HG03196 (cell line): Measurements from ENCODE around the gene GRN.
"Not testable (repeated sequence)": the region's sequence is repeated elsewhere in the genome, so short reads cannot be mapped to it uniquely, and the experiment has no call there.

Experiments
- ATAC-seq: cut with Tn5 transposase; IDR thresholded peaks from one replicate; pipeline ENCODE4 v1.9.1; 2021; ENCODE audit not compliant: unreplicated experiment

Gene GRN

DNA sequence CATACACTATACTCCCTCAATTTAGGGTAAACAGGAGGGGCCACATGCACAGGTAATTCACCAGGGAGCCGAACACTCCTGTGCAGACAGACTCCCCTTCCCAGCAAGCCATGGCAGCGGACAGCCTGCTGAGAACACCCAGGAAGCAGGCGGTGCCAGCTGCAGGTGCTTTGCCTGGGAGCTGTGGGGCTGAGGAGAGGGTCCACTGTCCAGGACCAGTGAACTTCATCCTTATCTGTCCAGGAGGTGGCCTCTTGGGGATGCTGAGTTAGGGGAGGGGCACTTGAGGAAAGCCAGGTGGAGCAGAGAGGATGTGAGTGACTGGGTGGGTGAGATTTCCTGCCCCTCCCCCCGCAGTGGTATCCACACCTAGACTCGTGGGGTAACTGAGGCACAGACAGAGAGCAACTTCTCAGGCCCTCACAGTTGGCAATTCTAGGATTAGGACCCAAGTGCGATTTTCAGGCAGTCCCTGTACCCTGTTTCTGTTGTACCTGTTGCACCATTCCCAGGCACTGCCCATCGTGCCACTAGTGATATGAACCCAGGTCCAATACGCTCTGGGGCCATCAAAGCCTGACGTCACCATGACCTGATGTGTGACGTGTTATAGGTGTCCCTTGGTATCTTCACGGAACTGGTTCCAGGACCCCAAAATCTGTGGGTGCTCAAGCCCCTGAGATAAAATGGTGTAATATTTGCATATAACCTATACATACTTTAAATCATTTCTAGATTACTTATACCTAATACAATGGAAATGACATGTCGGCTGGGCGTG is 1.2 kb downstream of the GRN start:
- no peak for ATAC-seq

DNA sequence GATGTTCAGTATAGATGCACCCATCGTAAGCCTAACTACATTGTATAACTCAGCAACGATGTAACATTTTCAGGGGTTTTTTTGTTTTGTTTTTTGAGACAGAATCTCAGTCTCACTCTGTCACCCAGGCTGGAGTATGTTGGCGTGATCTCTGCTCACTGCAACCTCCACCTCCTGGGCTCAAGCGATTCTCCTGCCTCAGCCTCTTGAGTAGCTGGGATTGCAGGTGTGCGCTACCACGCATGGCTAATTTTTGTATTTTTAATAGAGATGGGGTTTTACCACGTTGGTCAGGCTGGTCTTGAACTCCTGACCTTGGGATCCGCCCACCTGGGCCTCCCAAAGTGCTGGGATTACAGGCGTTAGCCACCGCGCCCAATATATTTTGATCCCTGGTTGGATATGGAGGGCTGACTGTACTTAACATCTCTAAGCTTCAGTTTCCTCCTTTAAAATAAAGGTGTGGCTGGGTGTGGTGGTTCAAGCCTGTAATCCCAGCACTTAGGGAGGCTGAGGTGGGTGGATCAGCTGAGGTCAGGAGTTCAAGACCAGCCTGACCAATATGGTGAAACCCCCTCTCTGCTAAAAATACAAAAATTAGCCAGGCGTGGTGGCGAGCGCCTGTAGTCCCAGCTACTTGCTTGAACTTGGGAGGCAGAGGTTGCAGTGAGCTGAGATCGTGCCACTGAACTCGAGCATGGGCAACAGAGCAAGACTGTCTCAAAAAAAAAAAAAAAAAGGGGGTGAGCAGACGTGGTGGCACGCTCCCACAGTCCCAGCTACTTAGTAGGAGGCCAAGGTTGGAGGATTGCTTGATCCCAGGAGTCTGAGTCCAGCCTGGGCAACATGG is 2.3 kb downstream of the GRN start:
- ATAC-seq = not testable (repeated sequence)

DNA sequence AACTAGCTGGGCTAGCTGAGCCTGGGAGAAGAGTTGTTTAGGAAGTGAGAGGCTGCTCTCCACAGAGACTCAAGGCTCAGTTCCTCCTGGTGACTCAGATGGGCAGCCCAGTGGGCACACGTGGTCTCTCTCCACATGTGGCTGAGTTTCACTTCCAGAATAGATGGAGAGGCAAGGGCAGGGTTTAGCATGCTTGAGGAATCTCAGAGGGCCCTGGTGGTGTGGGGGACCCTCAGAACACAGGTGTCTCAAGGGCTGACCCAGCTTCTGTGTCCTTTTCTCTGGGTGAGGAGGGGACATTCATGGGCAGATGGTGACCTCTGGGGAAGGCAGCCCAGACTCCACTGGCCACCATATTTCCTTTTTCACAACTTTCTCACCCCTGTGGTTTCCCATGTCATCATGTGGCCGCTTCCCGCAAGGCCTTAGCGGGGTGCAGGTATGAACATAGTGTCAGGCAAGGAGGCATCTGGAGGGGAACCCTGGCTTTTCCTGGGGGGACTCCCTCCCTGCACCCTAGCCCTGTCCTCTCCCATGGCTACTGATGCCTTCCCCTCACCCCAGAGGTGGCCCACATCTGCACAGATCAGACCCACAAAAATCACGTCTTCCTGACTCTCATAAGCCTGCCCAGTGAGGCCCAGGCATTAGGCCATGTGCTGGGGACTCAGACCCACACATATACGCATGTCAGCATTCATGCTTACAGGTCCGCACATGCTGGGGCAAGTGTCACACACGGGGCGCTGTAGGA is 3.3 kb downstream of the GRN start:
- ATAC-seq = no peak

DNA sequence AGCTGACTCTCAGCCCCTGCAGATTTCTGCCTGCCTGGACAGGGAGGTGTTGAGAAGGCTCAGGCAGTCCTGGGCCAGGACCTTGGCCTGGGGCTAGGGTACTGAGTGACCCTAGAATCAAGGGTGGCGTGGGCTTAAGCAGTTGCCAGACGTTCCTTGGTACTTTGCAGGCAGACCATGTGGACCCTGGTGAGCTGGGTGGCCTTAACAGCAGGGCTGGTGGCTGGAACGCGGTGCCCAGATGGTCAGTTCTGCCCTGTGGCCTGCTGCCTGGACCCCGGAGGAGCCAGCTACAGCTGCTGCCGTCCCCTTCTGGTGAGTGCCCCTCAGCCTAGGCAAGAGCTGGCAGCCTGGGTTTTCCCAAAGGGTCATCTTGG is 3.9 kb downstream of the GRN start:
- no peak for ATAC-seq

DNA sequence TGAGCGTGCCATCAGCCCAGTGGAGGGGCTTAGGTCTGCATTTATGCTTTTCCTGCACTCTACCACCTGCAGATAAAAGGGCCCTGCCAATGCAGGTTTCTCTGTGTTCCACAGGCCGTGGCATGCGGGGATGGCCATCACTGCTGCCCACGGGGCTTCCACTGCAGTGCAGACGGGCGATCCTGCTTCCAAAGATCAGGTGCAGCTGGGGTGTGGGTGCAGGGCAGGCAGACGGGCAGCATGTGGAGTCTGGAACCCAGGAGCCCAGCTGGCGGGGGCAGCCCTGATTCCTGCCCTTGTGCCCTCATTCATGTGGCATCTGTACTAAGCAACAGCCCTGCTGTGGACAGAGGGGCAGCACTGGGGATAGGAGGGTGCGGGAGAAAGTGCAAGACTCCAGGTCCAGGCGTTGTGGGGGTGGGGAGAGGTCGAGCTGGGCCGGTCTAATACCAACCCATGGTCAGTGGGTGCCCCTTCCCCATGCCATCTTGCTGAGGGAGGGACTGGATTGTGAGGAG is 4.5 kb downstream of the GRN start:
- ATAC-seq = no peak

DNA sequence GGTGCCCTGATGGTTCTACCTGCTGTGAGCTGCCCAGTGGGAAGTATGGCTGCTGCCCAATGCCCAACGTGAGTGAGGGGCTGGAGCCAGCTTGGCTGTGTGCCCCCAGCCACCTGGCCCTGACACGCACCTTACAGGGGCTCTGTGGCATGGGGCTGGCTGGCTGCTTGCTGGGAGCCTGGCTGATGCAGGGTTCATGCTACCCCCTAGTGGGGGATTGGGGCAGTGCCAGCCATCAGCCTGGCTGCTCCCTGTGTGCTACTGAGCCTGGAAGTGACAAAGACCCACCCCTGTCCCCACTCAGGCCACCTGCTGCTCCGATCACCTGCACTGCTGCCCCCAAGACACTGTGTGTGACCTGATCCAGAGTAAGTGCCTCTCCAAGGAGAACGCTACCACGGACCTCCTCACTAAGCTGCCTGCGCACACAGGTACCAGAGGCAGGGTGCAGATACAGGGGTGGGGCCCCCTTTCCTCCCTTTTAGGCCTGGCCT is 5.7 kb downstream of the GRN start:
- no peak for ATAC-seq

DNA sequence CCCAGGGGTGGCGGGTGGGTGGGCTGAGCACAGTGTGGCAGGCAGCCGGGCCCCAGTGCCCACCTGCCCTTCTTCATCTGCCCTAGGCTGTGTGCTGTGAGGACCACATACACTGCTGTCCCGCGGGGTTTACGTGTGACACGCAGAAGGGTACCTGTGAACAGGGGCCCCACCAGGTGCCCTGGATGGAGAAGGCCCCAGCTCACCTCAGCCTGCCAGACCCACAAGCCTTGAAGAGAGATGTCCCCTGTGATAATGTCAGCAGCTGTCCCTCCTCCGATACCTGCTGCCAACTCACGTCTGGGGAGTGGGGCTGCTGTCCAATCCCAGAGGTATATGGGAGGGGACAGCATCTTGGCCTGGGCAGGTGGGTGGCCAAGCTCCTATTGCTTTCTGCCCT is 6.4 kb downstream of the GRN start:
- ATAC-seq = no peak

DNA sequence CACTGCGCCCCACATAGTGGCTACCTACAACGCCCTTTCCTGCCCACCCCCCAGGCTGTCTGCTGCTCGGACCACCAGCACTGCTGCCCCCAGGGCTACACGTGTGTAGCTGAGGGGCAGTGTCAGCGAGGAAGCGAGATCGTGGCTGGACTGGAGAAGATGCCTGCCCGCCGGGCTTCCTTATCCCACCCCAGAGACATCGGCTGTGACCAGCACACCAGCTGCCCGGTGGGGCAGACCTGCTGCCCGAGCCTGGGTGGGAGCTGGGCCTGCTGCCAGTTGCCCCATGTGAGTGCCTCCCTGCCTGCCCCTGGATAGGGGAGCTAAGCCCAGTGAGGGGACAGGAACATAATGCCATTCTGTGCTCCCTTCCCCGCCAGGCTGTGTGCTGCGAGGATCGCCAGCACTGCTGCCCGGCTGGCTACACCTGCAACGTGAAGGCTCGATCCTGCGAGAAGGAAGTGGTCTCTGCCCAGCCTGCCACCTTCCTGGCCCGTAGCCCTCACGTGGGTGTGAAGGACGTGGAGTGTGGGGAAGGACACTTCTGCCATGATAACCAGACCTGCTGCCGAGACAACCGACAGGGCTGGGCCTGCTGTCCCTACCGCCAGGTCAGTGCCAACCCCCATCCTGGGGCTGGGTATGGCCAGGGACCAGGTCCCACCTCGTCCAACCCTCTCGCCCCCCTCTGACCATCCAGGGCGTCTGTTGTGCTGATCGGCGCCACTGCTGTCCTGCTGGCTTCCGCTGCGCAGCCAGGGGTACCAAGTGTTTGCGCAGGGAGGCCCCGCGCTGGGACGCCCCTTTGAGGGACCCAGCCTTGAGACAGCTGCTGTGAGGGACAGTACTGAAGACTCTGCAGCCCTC is 7.1 kb downstream of the GRN start:
- ATAC-seq = no peak

DNA sequence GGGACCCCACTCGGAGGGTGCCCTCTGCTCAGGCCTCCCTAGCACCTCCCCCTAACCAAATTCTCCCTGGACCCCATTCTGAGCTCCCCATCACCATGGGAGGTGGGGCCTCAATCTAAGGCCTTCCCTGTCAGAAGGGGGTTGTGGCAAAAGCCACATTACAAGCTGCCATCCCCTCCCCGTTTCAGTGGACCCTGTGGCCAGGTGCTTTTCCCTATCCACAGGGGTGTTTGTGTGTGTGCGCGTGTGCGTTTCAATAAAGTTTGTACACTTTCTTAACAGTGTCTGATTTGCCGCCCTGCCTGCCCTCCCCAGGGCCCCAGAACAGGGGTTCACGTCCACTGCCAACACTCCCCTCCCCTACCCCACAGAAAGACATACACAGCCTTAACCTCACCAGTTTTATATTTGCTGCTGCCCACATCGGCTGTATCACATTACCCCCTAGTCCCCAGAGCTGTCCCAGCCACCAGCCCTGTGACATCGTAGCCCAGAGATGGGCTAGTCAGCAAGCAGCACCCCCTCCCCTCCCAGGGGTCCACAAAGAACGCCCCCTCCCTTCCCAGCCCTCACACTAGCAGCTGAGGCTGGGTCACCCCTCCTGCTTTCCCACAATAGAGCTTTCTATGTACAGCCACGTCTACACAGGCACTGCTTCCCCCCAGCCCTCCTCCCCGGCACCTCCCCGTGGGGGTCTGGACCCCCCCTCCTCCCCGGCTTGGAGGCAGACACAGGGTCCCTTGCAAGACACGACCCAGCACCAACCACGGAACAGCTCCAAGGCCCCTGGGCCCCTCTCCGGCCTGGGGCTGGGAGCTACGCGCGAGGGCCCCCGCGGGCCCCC is 7.9 kb downstream of the GRN start:
- ATAC-seq = no peak

DNA sequence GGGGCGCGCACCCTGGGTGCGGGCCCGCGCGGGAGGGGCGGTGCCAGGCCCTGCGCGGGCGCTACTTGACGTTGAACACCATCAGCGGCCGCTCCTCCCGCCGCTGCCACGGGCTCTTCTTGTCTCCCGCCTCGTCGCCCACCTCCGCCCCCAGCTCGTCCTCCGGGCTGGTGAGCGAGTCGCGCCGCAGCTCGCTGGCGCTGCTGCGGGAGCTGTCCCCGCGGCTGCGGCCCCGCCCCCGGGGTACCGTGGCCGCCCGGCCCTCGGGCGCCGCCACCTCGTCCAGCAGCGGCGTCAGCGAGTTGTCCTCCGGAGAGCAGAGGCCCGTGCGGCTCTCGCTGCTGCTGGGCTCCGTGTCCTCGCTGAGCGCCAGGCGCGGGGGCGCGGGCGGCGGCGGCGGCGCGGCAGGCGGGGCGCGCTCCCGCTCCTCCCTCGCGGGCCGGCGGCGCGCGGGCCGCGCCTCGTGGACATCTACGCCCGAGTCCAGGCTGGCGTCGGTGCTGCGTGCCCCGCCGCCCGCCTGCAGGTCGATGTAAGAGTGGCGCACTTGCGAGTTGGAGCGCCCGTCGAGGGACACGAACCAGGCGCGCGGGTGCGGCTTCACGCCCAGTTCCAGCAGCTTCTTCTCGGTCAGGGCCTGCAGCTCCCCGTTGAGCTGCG is 8.7 kb downstream of the GRN start:
- ATAC-seq = no peak

DNA sequence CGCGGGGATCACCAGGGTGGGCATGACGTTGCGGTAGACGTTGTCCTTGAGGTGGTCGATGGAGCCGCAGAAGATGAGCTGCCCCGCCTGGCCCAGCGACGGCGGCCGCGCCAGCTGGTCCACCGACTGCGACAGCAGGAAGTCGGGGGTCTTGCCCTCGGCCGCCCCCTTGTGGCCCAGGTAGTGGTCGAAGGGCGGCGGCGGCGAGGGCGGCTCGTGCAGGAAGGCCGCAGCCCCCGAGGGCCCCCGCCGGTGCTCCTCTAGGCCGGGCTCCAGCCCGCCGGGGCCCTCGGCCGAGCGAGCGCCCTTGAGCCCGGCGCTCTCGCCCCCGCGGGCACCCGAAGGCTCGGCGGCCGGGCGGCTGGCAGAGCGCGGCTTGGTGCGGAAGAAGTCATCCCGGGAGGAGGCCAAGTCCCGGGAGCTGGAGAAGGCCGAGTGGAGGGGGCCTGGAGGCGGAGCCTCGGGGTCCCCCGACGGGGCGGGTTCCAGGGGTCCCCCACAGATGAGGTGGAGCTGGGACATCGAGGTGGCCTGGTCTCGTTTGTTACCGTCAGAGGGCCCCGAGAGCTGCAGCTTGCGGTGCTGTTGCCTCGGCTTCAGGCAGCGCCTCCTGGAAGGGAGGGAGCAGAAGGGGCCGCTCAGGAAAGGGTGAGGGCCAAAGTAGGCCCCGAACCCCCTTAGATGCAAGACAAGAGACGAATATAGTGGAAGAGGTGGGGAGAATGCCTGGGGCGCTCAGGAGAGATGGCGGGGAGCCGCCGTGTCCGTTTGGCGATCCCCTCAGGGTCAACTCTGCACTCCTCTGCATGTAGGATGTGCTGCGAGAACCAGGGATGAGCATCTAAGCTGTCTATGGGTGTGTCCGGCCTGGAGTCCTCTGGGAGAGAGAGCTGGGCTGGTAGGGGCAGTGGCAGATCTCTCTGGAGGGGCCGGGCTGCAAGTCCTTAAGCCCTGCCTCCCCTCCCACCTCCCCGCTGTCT is 9.8 kb downstream of the GRN start:
- no peak for ATAC-seq

DNA sequence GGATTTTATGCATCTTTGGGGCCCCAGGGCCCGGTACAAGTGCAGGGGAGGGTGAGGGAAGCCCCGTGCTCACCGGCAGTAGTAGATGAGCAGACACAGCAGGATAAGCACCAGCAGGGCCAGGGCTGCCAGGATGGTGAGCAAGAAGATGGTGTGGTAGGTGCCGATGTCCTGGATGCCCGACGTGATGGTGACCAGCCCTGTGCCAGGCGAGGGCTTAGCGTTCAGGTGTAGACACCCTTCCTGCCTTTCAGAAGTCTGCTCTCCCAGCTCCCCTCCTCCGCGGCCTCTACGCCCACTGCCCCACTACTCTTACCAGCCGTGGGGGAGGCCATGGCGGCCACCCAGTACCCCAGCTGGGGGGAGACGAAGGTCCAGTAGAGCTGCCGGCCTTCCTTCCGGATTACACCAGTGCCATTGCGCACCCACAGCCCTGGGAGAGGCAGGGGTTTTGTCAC is 10.6 kb downstream of the GRN start:
- no peak for ATAC-seq

DNA sequence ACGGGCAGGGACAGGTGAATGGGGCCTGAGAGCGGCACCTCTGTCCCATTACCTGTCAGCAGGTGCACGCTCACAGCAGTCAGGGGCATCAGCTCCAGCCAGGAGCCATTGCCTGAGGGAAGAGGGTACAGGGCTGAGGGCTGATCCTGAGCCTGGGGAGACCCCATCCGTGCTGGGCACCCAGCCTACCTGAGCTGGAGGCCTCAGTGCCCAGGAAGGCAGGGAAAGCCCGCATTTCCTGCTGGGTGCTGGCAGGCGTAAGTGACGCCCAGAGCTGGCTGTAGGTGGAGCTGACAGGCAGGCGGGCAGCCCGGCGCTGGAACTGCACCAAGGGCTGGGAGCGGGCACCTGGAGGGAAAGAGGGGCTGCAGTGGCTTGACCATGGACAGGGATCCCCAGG is 11.1 kb downstream of the GRN start:
- no peak for ATAC-seq

DNA sequence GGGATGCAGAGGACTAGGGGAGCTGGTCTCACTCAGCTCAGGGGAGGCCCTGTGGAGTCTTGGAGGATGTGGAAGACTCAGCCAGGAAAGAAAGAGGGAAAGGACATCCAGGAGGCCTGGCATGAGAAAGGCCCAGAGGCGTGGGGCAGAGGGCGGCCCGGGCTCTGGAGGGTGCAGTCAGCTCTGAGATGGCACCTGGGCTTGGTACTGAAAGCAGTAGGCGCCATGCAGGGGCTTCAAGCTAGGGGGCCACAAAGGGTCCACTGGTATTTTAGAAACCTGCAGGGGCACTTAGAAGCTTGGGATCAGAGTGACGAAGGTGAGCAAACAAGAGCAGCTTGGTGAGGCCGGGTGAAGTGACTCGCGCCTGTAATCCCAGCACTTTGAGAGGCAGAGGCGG is 13.0 kb downstream of the GRN start:
- ATAC-seq = no peak

DNA sequence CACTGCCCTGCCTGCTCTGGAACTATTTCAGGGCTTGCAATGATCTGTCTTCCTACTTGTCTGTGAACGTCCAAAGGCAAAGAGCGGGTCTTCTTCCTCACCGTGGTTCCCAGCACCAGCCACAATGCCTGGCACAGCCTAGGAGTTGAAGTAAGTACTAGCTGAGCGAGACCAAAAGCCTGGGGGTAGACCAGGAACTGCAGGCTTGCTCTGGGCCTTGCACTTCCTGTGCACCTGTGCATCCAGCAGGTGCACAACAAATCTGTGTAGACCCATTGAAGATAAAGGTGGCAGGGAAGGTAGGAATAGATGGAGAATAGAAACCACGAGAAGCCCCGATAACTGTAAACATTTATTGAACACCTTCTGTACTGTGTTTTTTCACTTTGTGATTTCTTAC is 13.9 kb downstream of the GRN start:
- no peak for ATAC-seq

DNA sequence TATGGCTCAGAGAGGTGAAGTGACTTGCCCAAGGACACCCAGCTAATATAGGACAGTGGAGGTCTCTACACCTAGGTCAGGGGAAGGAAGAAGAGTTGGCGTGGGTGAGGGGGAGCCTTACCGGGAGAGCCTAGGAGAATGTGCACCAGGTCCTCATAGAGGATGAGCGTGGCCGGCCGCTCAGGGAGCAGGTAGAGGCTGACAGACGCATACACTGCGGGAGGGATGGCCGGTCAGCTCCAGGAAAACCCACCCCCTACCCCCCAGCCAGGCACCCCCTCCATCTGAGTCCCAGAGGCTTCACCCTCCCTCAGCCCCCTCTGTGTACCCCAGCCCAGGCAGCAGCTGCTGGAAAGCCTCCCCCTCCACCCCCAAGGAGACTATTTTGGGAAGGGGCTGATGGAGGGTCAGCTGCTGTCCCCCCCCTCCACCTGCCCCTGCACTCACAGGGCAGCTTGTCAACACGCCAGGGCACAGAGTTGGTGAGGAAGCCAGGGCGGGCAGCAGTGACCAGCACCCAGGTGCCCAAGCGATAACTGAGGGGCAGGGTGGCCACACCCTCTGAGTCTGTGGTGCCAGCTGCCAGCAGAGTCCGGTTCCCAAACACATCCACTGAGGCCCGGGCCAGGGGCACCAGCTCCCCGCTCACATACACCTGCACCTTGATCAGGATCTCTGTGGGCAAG is 14.5 kb downstream of the GRN start:
- no peak for ATAC-seq

DNA sequence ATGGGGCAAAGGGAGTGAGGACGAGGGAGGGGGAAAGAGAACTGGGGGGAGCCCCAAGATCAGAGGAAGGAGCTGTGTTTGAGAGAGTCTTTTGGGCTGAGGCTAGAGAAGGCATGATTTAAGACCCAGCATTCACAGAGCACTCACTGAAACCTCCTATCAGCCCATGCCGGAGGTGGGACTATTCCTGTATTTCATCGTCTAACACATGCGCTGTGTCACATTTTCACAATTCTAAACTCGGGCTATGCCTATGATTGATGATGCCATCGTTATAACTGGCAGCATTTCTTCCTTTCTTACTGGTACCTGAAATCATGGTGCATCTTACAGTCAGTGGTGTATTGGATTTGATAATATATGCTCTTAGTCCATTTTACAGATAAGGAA is 15.0 kb downstream of the GRN start:
- ATAC-seq = no peak
